Stimulated activated naive CD8-positive, alpha-beta T cell treated with anti-CD3 and anti-CD28 coated beads, Interleukin-15, Interleukin-2, amounts not matched to agents 100 ng/mL and 50 ng/mL, for 24 hours (primary cell): ENCODE measurements around the gene HOXB13.

ENCODE experiments used
- H3K27ac Mint-ChIP-seq: one replicate; pipeline ENCODE4 v1.8.0; 2021; ENCODE audit warnings: mild to moderate bottlenecking, mixed read lengths
- H3K27me3 Mint-ChIP-seq: one replicate; pipeline ENCODE4 v1.8.0; 2021; ENCODE audit warnings: mixed read lengths
- H3K36me3 Mint-ChIP-seq: one replicate; pipeline ENCODE4 v1.8.0; 2021; ENCODE audit warnings: low read depth, mixed read lengths
- H3K4me1 Mint-ChIP-seq: one replicate; pipeline ENCODE4 v1.8.0; 2021; ENCODE audit warnings: low read depth, mixed read lengths
- H3K4me3 Mint-ChIP-seq: one replicate; pipeline ENCODE4 v1.8.0; 2021; ENCODE audit warnings: mild to moderate bottlenecking, mixed read lengths
- H3K9me3 Mint-ChIP-seq: one replicate; pipeline ENCODE4 v1.8.0; 2021; ENCODE audit warnings: mixed read lengths

HOXB13 gene

GRCh38 chr17:48737330-48738043 is 8.9 kb upstream of the HOXB13 start:
- H3K27ac Mint-ChIP-seq, result no peak overlapping the region
- H3K27me3 Mint-ChIP-seq, result peaks cover 92% of the 10 kb centered on the region
- H3K4me1 Mint-ChIP-seq, result peaks cover 18% of the 10 kb centered on the region
- H3K9me3 Mint-ChIP-seq, result no peaks in the 10 kb centered on the region
- H3K4me3 Mint-ChIP-seq, result no peak overlapping the region
- no peaks in the 10 kb centered on the region for H3K36me3 Mint-ChIP-seq

- H3K9me3 Mint-ChIP-seq, result no peaks in the 10 kb centered on the region
Observed at GRCh38 chr17:48735062-48735351, 6.5 kb upstream of the HOXB13 start.

GRCh38 chr17:48734333-48735061 is 5.9 kb upstream of the HOXB13 start:
- H3K27ac Mint-ChIP-seq, result no peak overlapping the region

More at GRCh38 chr17:48735062-48735351, 6.5 kb upstream of the HOXB13 start:
- Mint-ChIP-seq H3K4me3 (no peak overlapping the region), H3K27me3 (peaks cover 93% of the 10 kb centered on the region), H3K27ac (no peak overlapping the region), H3K4me1 (peaks cover 20% of the 10 kb centered on the region), H3K36me3 (no peaks in the 10 kb centered on the region)

GRCh38 chr17:48733632-48734328 is 5.2 kb upstream of the HOXB13 start:
- Mint-ChIP-seq H3K9me3 (no peaks in the 10 kb centered on the region), H3K27me3 (peaks cover 93% of the 10 kb centered on the region), H3K4me3 (peak overlapping the region; percentile 47), H3K27ac (no peak overlapping the region), H3K4me1 (peaks cover 19% of the 10 kb centered on the region), H3K36me3 (no peaks in the 10 kb centered on the region)

More at GRCh38 chr17:48734333-48735061, 5.9 kb upstream of the HOXB13 start:
- Mint-ChIP-seq H3K4me3 (no peak overlapping the region), H3K9me3 (no peaks in the 10 kb centered on the region), H3K4me1 (peaks cover 21% of the 10 kb centered on the region), H3K27me3 (peaks cover 93% of the 10 kb centered on the region), H3K36me3 (no peaks in the 10 kb centered on the region)

- Mint-ChIP-seq H3K27ac (no peak overlapping the region), H3K36me3 (no peaks in the 10 kb centered on the region), H3K4me1 (peaks cover 25% of the 10 kb centered on the region), H3K4me3 (peak overlapping the region; percentile 47), H3K9me3 (no peaks in the 10 kb centered on the region), H3K27me3 (peaks cover 93% of the 10 kb centered on the region)
Observed at GRCh38 chr17:48732688-48733629, 4.4 kb upstream of the HOXB13 start.

- H3K27me3 Mint-ChIP-seq, result peaks cover 93% of the 10 kb centered on the region
- no peak overlapping the region for H3K4me3 Mint-ChIP-seq
- no peaks in the 10 kb centered on the region for H3K9me3 Mint-ChIP-seq
- peaks cover 26% of the 10 kb centered on the region for H3K4me1 Mint-ChIP-seq
- H3K36me3 Mint-ChIP-seq, result no peaks in the 10 kb centered on the region
- H3K27ac Mint-ChIP-seq, result no peak overlapping the region
Observed at GRCh38 chr17:48731355-48731754, 2.8 kb upstream of the HOXB13 start.

GRCh38 chr17:48730240-48730550 is 1.6 kb upstream of the HOXB13 start:
- Mint-ChIP-seq H3K4me1 (peaks cover 27% of the 10 kb centered on the region), H3K9me3 (no peaks in the 10 kb centered on the region), H3K27me3 (peaks cover 93% of the 10 kb centered on the region), H3K36me3 (no peaks in the 10 kb centered on the region), H3K27ac (no peak overlapping the region), H3K4me3 (no peak overlapping the region)

- Mint-ChIP-seq H3K27ac (no peak overlapping the region), H3K4me3 (no peak overlapping the region)
Observed at GRCh38 chr17:48729335-48730239, 1.0 kb upstream of the HOXB13 start.

GRCh38 chr17:48727415-48728175 is 955 bp downstream of the HOXB13 start:
- Mint-ChIP-seq H3K27ac (no peak overlapping the region), H3K4me3 (peak overlapping the region; percentile 17), H3K36me3 (no peaks in the 10 kb centered on the region), H3K4me1 (peaks cover 38% of the 10 kb centered on the region), H3K9me3 (no peaks in the 10 kb centered on the region), H3K27me3 (peaks cover 94% of the 10 kb centered on the region)

More at GRCh38 chr17:48729335-48730239, 1.0 kb upstream of the HOXB13 start:
- peaks cover 31% of the 10 kb centered on the region for H3K4me1 Mint-ChIP-seq
- H3K36me3 Mint-ChIP-seq, result no peaks in the 10 kb centered on the region
- H3K27me3 Mint-ChIP-seq, result peaks cover 93% of the 10 kb centered on the region
- H3K9me3 Mint-ChIP-seq, result no peaks in the 10 kb centered on the region

GRCh38 chr17:48726916-48727286 is 1.6 kb downstream of the HOXB13 start:
- Mint-ChIP-seq H3K36me3 (no peaks in the 10 kb centered on the region), H3K9me3 (no peaks in the 10 kb centered on the region), H3K4me1 (peaks cover 36% of the 10 kb centered on the region), H3K27me3 (peaks cover 94% of the 10 kb centered on the region), H3K4me3 (no peak overlapping the region), H3K27ac (no peak overlapping the region)

- H3K27ac Mint-ChIP-seq, result no peak overlapping the region
- no peaks in the 10 kb centered on the region for H3K9me3 Mint-ChIP-seq
- no peak overlapping the region for H3K4me3 Mint-ChIP-seq
- H3K27me3 Mint-ChIP-seq, result peaks cover 94% of the 10 kb centered on the region
- peaks cover 36% of the 10 kb centered on the region for H3K4me1 Mint-ChIP-seq
- H3K36me3 Mint-ChIP-seq, result no peaks in the 10 kb centered on the region
Observed at GRCh38 chr17:48726114-48726915, 2.2 kb downstream of the HOXB13 start.

- Mint-ChIP-seq H3K27me3 (peaks cover 95% of the 10 kb centered on the region), H3K27ac (no peak overlapping the region), H3K36me3 (no peaks in the 10 kb centered on the region), H3K4me1 (peaks cover 36% of the 10 kb centered on the region), H3K4me3 (no peak overlapping the region), H3K9me3 (no peaks in the 10 kb centered on the region)
Observed at GRCh38 chr17:48725288-48726064, 3.1 kb downstream of the HOXB13 start.
